ENCODE results near the gene GRIN2A.

DNA sequence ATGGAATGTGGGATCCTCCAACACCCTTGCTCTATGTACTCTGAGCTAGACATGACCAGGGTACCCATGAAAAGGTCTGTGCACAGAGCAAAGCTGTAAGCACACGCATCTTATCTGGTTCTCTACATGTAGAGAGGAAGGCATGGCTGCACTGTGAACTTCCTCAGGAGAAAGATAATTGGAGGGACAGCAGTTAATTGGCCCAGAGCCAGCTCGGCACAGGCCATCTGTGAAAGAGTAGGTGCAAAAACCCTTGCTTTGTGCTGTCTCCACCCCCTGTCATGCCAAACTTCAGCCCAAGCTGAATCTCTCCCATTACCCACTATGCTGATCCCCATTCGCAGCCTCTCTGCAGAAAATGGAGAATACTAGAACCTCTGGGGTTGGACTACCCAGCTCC, 241.0 kb downstream of the GRIN2A start:
- TF ChIP-seq, protein P1, sequence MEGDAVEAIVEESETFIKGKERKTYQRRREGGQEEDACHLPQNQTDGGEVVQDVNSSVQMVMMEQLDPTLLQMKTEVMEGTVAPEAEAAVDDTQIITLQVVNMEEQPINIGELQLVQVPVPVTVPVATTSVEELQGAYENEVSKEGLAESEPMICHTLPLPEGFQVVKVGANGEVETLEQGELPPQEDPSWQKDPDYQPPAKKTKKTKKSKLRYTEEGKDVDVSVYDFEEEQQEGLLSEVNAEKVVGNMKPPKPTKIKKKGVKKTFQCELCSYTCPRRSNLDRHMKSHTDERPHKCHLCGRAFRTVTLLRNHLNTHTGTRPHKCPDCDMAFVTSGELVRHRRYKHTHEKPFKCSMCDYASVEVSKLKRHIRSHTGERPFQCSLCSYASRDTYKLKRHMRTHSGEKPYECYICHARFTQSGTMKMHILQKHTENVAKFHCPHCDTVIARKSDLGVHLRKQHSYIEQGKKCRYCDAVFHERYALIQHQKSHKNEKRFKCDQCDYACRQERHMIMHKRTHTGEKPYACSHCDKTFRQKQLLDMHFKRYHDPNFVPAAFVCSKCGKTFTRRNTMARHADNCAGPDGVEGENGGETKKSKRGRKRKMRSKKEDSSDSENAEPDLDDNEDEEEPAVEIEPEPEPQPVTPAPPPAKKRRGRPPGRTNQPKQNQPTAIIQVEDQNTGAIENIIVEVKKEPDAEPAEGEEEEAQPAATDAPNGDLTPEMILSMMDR (IDR thresholded peaks at IDR 0.05), result no peak
- TF ChIP-seq ZFX (IDR thresholded peaks at IDR 0.05; ENCODE audit: borderline replicate concordance), result no peak
